Measurements from ENCODE around the gene CD36. TPM values are rescaled to one million over a fixed set of nuclear protein-coding genes. Genes with fewer than 3 reads are reported as not detected.

The CD36 gene
- total RNA-seq, 6 experiments from 2014 or later: 14.0 to 73.8 (median 34.7) TPM

- DNase-seq: no peak
- intact Hi-C loops (cut with DNase I): no loop called here
- Histone ChIP-seq H3K9me3 (no peaks in the 10 kb centered on the region), H3K27me3 (no peaks in the 10 kb centered on the region), H3K4me3 (no peak overlapping the region), H3K36me3 (peaks cover 0 to 2% (median 0%) of the 10 kb centered on the region in 4 donors), H3K27ac (no peak overlapping the region), H3K4me1 (no peaks in the 10 kb centered on the region)
- ATAC-seq: no peak
- TF ChIP-seq CTCF (IDR thresholded peaks at IDR 0.05) (no peak), POLR2A (IDR thresholded peaks at IDR 0.05) (no peak)
- WGBS (ENCODE audit: insufficient coverage, low coverage, low lambda C conversion rate, missing lambda C conversion rate): 100% methylated on average over 1 of the region's 1 CpG
These were observed 33.3 kb downstream of the CD36 start for GRCh38 chr7:80671744-80672143.

- Histone ChIP-seq H3K9me3 (no peaks in the 10 kb centered on the region), H3K27me3 (no peaks in the 10 kb centered on the region), H3K36me3 (peaks cover 0 to 2% (median 0%) of the 10 kb centered on the region in 4 donors), H3K4me1 (peaks cover 0 to 5% (median 0%) of the 10 kb centered on the region in 4 donors), H3K4me3 (no peak overlapping the region), H3K27ac (no peak overlapping the region)
- DNase-seq (no peak), ATAC-seq (no peak)
- intact Hi-C loops (cut with DNase I): no loop called here
- no peak for TF ChIP-seq POLR2A (IDR thresholded peaks at IDR 0.05)
- 100% methylated on average over 1 of the region's 1 CpG for WGBS (ENCODE audit: insufficient coverage, low coverage, low lambda C conversion rate, missing lambda C conversion rate)
These were observed 36.6 kb downstream of the CD36 start for GRCh38 chr7:80675090-80675489.

GRCh38 chr7:80676404-80676803 is 38.0 kb downstream of the CD36 start:
- 75% methylated on average over 2 of the region's 2 CpGs for WGBS (ENCODE audit: insufficient coverage, low coverage, low lambda C conversion rate, missing lambda C conversion rate)

GRCh38 chr7:80677629-80678028 is 39.2 kb downstream of the CD36 start:
- Histone ChIP-seq H3K36me3 (peaks cover 0 to 2% (median 0%) of the 10 kb centered on the region in 4 donors), H3K27ac (no peak overlapping the region), H3K4me3 (no peak overlapping the region), H3K9me3 (no peaks in the 10 kb centered on the region), H3K4me1 (peaks cover 0 to 5% (median 0%) of the 10 kb centered on the region in 4 donors), H3K27me3 (no peaks in the 10 kb centered on the region)
- WGBS (ENCODE audit: insufficient coverage, low coverage, low lambda C conversion rate, missing lambda C conversion rate): 95% methylated on average over 1 of the region's 1 CpG
- intact Hi-C loops (cut with DNase I): no loop called here
- ATAC-seq (no peak), DNase-seq (no peak)
- no peak for TF ChIP-seq POLR2A (IDR thresholded peaks at IDR 0.05)
- TF ChIP-seq CTCF (IDR thresholded peaks at IDR 0.05): no peak

More at GRCh38 chr7:80676404-80676803, 38.0 kb downstream of the CD36 start:
- Histone ChIP-seq H3K9me3 (no peaks in the 10 kb centered on the region), H3K27me3 (no peaks in the 10 kb centered on the region), H3K4me3 (no peak overlapping the region), H3K4me1 (peaks cover 0 to 5% (median 0%) of the 10 kb centered on the region in 4 donors), H3K36me3 (peaks cover 0 to 2% (median 0%) of the 10 kb centered on the region in 4 donors), H3K27ac (no peak overlapping the region)
- TF ChIP-seq CTCF (IDR thresholded peaks at IDR 0.05) (no peak), POLR2A (IDR thresholded peaks at IDR 0.05) (no peak)
- ATAC-seq (no peak), DNase-seq (no peak)
- intact Hi-C loops (cut with DNase I): no loop called here

- DNase-seq (no peak), ATAC-seq (peak; percentile 71 to 81 (median 80))
- TF ChIP-seq POLR2A (IDR thresholded peaks at IDR 0.05): no peak
- peak in 1 of 4 donors; percentile 8 for TF ChIP-seq CTCF (IDR thresholded peaks at IDR 0.05)
- peaks cover 0 to 5% (median 0%) of the 10 kb centered on the region in 4 donors for H3K4me1 ChIP-seq
- intact Hi-C loops (cut with DNase I): no loop called here
- H3K36me3 ChIP-seq: peaks cover 0 to 2% (median 0%) of the 10 kb centered on the region in 4 donors
- H3K27me3 ChIP-seq: no peaks in the 10 kb centered on the region
- H3K9me3 ChIP-seq: no peaks in the 10 kb centered on the region
- H3K27ac ChIP-seq: no peak overlapping the region
- H3K4me3 ChIP-seq: no peak overlapping the region
- 34% methylated on average over 7 of the region's 8 CpGs for WGBS (ENCODE audit: insufficient coverage, low coverage, low lambda C conversion rate, missing lambda C conversion rate)
These were observed 40.3 kb downstream of the CD36 start for GRCh38 chr7:80678707-80679106.

All from right lobe of liver (tissue), 6 donors.